ENCODE data around the gene ABCC3.
"Not testable (repeated sequence)": the region's sequence is repeated elsewhere in the genome, so short reads cannot be mapped to it uniquely, and the experiment has no call there.

ABCC3 gene

GRCh38 chr17:50707289-50708049 is 72.8 kb downstream of the ABCC3 start, which contains the start of gene ANKRD40:
TSS of gene ANKRD40 (minus strand) at chr17:50707914. CDS start at chr17:50707654, 260 bp downstream.
- no peak for TF ChIP-seq CTCF (IDR thresholded peaks at IDR 0.05; ENCODE audit: insufficient read depth, low read depth, low read length, missing control alignments)
- peak; percentile 93 for DNase-seq (ENCODE audit: low read depth)

GRCh38 chr17:50708050-50709000 is 73.6 kb downstream of the ABCC3 start:
- DNase-seq (ENCODE audit: low read depth) = no peak
- peak overlapping the region; percentile 74 for H3K4me3 ChIP-seq (ENCODE audit: low read length)
- no peak for TF ChIP-seq CTCF (IDR thresholded peaks at IDR 0.05; ENCODE audit: insufficient read depth, low read depth, low read length, missing control alignments)

More at GRCh38 chr17:50707289-50708049, 72.8 kb downstream of the ABCC3 start, which contains the start of gene ANKRD40:
- H3K4me3 ChIP-seq (ENCODE audit: low read length) = peak within 1 kb of the TSS; percentile 74

GRCh38 chr17:50709053-50709452 is 74.4 kb downstream of the ABCC3 start:
- H3K4me3 ChIP-seq (ENCODE audit: low read length) = not testable (repeated sequence)

GRCh38 chr17:50710025-50710424 is 75.3 kb downstream of the ABCC3 start:
- no peak for DNase-seq (ENCODE audit: low read depth)
- no peak for TF ChIP-seq CTCF (IDR thresholded peaks at IDR 0.05; ENCODE audit: insufficient read depth, low read depth, low read length, missing control alignments)

More at GRCh38 chr17:50709053-50709452, 74.4 kb downstream of the ABCC3 start:
- not testable (repeated sequence) for DNase-seq (ENCODE audit: low read depth)

GRCh38 chr17:50710650-50711049 is 76.0 kb downstream of the ABCC3 start:
- no peak for TF ChIP-seq CTCF (IDR thresholded peaks at IDR 0.05; ENCODE audit: insufficient read depth, low read depth, low read length, missing control alignments)

More at GRCh38 chr17:50710025-50710424, 75.3 kb downstream of the ABCC3 start:
- H3K4me3 ChIP-seq (ENCODE audit: low read length) = no peak overlapping the region

GRCh38 chr17:50712641-50713040 is 78.0 kb downstream of the ABCC3 start:
- no peak overlapping the region for H3K4me3 ChIP-seq (ENCODE audit: low read length)
- TF ChIP-seq CTCF (IDR thresholded peaks at IDR 0.05; ENCODE audit: insufficient read depth, low read depth, low read length, missing control alignments) = no peak
- DNase-seq (ENCODE audit: low read depth) = no peak

More at GRCh38 chr17:50710650-50711049, 76.0 kb downstream of the ABCC3 start:
- no peak overlapping the region for H3K4me3 ChIP-seq (ENCODE audit: low read length)
- no peak for DNase-seq (ENCODE audit: low read depth)

GRCh38 chr17:50715471-50715870 is 80.8 kb downstream of the ABCC3 start:
- no peak overlapping the region for H3K4me3 ChIP-seq (ENCODE audit: low read length)
- no peak for DNase-seq (ENCODE audit: low read depth)
- TF ChIP-seq CTCF (IDR thresholded peaks at IDR 0.05; ENCODE audit: insufficient read depth, low read depth, low read length, missing control alignments) = no peak
